ENCODE data around the gene HMX1. TPM values are rescaled to one million over a fixed set of nuclear protein-coding genes. Genes with fewer than 3 reads are reported as not detected.

HMX1 gene
- total RNA-seq, 1 donor: not detected

GRCh38 chr4:8838961-8839431 lies 32.6 kb downstream of the HMX1 start:
- no peaks in the 10 kb centered on the region for H3K9me3 ChIP-seq (ENCODE audit: low read depth, low read length)
- H3K4me1 ChIP-seq (ENCODE audit: insufficient read depth, low read length): no peaks in the 10 kb centered on the region

DNA sequence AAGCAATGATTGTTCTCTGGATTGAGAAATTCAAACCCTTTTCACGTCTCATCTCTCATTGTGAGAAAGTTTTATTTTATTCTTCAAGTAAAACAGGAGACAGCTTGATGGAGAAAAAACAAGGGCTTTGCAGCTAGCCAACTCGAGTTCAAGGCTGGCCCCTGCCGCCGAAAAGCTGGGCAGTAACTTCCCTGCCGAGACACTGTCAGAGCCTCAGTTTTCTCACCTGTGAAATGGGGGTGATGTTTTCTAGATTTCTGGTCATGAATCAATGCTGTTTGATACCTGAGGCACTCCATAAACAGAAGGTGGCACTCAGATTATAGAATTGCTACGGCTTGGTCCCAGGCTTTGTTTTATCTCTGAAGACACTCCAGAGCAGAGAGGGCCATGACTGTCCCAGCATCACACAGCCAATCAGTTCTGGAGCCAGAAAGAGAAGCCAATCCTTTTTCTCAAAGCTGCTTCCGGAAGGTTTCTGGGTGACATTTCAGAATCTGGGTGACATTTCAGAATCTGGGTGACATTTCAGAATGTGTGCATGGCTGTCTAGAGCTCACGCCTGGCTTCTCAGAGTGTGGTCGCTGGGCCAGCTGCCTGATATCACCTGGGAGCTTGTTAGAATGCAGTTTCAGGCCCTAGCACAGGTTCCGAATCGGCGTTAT lies 33.2 kb downstream of the HMX1 start:
- no peaks in the 10 kb centered on the region for H3K9me3 ChIP-seq (ENCODE audit: low read depth, low read length)

More at GRCh38 chr4:8838961-8839431, 32.6 kb downstream of the HMX1 start:
- Histone ChIP-seq H3K4me3 (ENCODE audit: low read length) (no peak overlapping the region), H3K27me3 (ENCODE audit: insufficient read depth, low read length) (no peaks in the 10 kb centered on the region)

GRCh38 chr4:8837181-8837841 lies 34.3 kb downstream of the HMX1 start:
- Histone ChIP-seq H3K4me1 (ENCODE audit: insufficient read depth, low read length) (no peaks in the 10 kb centered on the region), H3K4me3 (ENCODE audit: low read length) (no peak overlapping the region), H3K9me3 (ENCODE audit: low read depth, low read length) (no peaks in the 10 kb centered on the region), H3K27me3 (ENCODE audit: insufficient read depth, low read length) (no peaks in the 10 kb centered on the region)

More for the DNA sequence above, 33.2 kb downstream of the HMX1 start:
- Histone ChIP-seq H3K27me3 (ENCODE audit: insufficient read depth, low read length) (no peaks in the 10 kb centered on the region), H3K4me1 (ENCODE audit: insufficient read depth, low read length) (no peaks in the 10 kb centered on the region), H3K4me3 (ENCODE audit: low read length) (no peak overlapping the region)

DNA sequence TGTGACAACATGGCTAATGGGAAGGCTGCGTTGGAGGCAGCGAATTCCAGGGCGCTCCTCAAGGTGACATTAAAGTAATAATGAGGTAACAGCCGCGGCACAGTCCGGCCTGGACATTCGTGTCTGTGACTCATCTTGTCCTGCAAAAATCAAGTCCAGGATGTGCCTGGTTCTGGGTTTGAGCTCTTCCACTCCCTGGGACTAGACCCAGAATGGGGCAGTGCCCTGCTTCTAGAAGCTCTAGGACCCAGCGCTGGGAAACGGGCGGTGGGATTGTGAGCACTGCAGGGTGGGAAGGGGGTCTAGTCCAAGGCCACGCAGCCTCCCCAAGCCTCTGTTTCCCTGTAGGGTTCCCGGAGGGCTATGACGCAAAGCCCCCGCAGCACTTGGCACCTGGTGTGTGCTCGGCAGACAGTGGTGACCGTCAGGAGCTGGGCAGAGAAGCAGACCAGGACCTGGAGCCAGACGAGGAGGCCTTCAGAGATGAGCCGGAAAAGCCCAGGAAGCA lies 34.9 kb downstream of the HMX1 start:
- H3K4me3 ChIP-seq (ENCODE audit: low read length): no peak overlapping the region
- H3K9me3 ChIP-seq (ENCODE audit: low read depth, low read length): no peaks in the 10 kb centered on the region
- no peaks in the 10 kb centered on the region for H3K27me3 ChIP-seq (ENCODE audit: insufficient read depth, low read length)
- H3K4me1 ChIP-seq (ENCODE audit: insufficient read depth, low read length): no peaks in the 10 kb centered on the region

- Histone ChIP-seq H3K4me3 (ENCODE audit: low read length) (no peak overlapping the region), H3K27me3 (ENCODE audit: insufficient read depth, low read length) (no peaks in the 10 kb centered on the region), H3K9me3 (ENCODE audit: low read depth, low read length) (no peaks in the 10 kb centered on the region), H3K4me1 (ENCODE audit: insufficient read depth, low read length) (no peaks in the 10 kb centered on the region)
These were observed 35.9 kb downstream of the HMX1 start for GRCh38 chr4:8835521-8836365.

DNA sequence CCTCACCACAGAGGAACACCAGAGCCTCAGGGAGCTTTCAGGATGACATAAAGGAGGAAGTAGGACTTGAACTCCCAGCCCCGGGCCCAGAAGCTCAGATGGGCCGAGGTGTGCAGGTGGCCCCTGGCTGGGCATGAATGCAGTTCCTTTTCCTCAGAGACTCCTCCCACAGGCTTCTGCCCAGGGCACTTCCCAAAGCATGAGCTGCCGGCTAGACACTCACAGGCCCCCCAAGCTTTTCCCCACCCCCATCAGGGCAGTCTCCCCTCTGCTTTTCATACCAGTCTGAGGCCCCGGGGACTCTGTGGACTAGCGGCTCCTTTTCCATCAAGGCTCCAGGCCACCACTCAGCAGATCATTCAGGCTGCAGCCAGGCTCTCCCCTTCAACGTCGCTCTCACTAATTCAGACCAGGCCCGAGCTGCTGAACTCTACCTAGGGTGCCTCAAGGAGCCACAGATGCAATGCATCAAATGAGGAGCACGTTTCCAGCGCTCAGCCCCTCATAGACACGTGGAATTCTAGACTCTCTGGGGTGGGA lies 36.9 kb downstream of the HMX1 start:
- no peaks in the 10 kb centered on the region for H3K9me3 ChIP-seq (ENCODE audit: low read depth, low read length)
- H3K27me3 ChIP-seq (ENCODE audit: insufficient read depth, low read length): no peaks in the 10 kb centered on the region
- no peaks in the 10 kb centered on the region for H3K4me1 ChIP-seq (ENCODE audit: insufficient read depth, low read length)
- no peak overlapping the region for H3K4me3 ChIP-seq (ENCODE audit: low read length)

DNA sequence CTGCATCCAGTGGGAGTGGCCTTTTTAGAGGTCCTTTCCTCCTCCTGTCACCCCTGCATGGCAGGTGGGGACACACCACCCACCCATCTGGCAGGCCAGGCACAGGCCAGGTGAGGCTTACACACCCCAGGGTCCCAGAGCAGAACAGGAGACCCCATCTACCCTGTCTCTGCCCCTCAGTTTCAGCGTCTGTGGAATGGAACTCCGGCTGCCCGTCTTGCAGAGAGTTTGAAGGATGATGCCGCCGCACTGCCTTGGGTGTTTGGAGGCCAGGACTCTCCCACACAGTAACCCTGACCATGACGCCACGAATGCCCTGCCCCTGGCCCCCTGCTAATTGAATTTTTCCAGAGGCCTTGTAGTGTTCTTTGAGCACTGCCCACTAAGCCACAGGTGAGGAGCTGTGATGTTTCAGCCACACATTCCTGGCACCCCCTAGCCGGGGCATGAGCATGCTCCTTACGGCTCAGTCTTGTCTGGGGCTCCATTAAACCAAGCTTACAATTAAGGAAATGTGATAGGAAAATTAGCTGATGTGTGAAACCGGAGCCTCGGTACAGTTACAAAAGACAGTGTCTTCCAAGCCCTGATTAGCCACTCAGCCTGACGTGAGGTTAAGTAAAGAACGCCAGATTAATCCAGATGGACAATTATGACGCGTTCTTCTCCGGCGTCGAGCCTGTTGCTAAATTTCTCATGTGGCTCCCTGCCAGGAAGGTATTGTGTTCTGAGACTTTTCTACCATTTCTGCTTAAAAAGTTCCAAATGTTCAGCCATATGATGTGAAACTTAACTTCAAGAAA lies 39.3 kb downstream of the HMX1 start:
- Histone ChIP-seq H3K4me3 (ENCODE audit: low read length) (no peak overlapping the region), H3K27me3 (ENCODE audit: insufficient read depth, low read length) (no peaks in the 10 kb centered on the region), H3K9me3 (ENCODE audit: low read depth, low read length) (no peaks in the 10 kb centered on the region), H3K4me1 (ENCODE audit: insufficient read depth, low read length) (no peaks in the 10 kb centered on the region)

DNA sequence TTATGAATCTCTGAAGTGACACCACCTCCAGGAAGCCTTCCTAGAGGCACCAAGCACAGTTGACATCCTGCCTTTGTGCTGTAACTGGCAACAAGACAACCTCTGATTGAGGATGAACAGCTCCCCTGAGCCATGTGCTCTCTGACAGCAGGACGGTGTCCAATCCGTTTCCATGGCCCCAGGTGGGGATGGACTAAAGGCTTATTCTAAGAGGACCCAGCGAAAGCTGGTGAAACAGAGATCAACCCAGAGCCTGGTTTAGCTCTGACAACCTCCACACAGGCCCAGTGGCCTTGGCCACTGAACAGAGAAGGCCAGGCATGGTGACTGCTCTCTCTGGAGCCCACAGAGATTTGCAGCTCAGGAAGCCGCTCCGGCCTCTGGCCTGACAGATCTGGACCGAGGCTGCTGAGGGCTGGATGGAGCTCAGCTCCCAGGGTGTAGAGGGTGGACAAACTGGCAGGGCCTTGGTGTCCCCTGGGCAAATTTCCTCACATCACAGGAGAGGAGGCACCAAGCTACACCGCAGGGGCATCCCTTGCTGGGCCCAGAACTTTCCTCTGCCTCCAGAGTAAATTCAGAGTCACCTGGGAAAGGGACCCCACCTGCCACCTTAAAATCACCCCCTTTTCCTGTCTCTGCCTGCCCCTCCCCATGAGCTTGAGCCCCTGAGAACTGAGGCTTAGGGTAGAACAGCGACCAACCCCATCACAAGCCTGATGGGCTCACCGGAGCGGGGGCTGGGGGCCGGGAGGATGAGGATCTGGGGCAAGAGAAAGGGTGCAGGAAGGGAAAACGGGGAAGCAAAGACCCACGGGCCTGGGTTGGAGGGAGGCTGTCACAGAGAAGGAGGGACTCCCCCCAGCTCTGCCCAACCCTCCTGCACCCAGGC lies 40.2 kb downstream of the HMX1 start:
- Histone ChIP-seq H3K27me3 (ENCODE audit: insufficient read depth, low read length) (no peaks in the 10 kb centered on the region), H3K4me3 (ENCODE audit: low read length) (no peak overlapping the region), H3K4me1 (ENCODE audit: insufficient read depth, low read length) (no peaks in the 10 kb centered on the region), H3K9me3 (ENCODE audit: low read depth, low read length) (no peaks in the 10 kb centered on the region)

DNA sequence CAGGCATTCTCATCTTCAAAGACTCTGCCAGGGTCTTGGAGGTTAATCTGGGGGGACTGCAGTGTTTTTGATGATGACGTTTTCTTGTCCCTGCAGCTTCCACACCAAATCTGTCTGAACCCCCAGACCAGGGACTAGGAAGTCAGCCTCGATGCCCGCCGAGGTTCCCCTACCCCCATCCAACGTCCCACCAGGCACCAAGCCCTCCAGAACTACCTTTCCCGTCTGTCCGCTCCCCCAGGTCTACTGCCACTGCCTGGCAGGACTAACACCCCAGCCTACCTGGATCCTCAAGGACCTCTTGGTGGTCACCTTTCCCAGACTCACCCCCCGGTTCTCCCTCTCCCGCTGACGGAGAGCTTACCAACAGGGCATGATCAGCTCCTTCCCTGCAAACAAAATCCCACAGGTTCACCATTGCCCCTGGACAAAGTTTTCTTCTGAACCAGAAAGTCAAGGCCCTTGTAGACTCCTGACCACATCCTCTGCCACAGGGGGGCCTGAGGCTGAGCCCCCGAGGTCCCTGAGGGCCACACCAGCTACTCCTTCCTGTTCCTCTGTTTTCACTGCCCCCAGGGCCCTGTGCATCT lies 40.9 kb downstream of the HMX1 start:
- no peaks in the 10 kb centered on the region for H3K9me3 ChIP-seq (ENCODE audit: low read depth, low read length)
- H3K27me3 ChIP-seq (ENCODE audit: insufficient read depth, low read length): no peaks in the 10 kb centered on the region
- no peaks in the 10 kb centered on the region for H3K4me1 ChIP-seq (ENCODE audit: insufficient read depth, low read length)
- H3K4me3 ChIP-seq (ENCODE audit: low read length): no peak overlapping the region

DNA sequence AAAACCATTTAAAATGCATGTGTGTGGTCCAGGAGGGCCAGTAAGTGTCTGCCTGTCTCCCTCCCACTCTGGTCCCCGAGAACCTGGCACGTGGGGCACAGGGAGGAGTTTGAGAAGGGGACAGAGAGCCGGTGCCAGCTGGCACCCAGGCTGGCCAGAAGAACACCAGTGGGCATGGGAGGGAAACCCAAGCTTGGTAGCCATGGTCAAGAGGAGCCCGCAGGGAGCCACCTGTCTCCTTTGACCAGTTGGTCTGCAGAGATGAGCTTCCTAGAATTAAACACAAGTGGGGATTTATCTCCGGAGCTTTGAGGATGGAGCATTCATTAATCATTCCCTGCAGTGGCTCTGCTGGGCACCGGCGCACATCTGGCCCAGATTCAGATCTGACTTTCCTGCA lies 41.6 kb downstream of the HMX1 start:
- Histone ChIP-seq H3K9me3 (ENCODE audit: low read depth, low read length) (no peaks in the 10 kb centered on the region), H3K4me3 (ENCODE audit: low read length) (no peak overlapping the region), H3K4me1 (ENCODE audit: insufficient read depth, low read length) (no peaks in the 10 kb centered on the region), H3K27me3 (ENCODE audit: insufficient read depth, low read length) (no peaks in the 10 kb centered on the region)

GRCh38 chr4:8829584-8829983 lies 42.1 kb downstream of the HMX1 start:
- Histone ChIP-seq H3K4me1 (ENCODE audit: insufficient read depth, low read length) (no peaks in the 10 kb centered on the region), H3K27me3 (ENCODE audit: insufficient read depth, low read length) (no peaks in the 10 kb centered on the region), H3K4me3 (ENCODE audit: low read length) (no peak overlapping the region), H3K9me3 (ENCODE audit: low read depth, low read length) (no peaks in the 10 kb centered on the region)

DNA sequence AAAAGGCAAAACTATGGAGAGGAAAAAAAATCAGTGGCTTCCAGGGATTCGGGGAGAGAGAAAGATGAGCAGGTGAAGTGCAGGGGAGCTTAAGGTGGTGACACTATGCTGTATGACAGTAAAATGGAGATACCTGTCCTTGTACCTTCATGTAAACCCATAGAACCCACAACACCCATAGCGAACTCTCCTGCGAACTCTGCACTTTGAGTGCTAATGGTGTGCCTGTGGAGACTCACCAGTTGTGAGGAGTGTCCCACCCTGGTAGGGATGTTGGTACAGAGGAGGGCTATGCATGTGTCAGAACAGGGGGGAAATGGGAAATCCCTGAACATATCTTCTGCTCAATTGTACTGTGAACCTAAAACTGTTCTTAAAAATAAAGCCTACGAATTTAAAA lies 42.8 kb downstream of the HMX1 start:
- no peak overlapping the region for H3K4me3 ChIP-seq (ENCODE audit: low read length)
- no peaks in the 10 kb centered on the region for H3K4me1 ChIP-seq (ENCODE audit: insufficient read depth, low read length)
- no peaks in the 10 kb centered on the region for H3K9me3 ChIP-seq (ENCODE audit: low read depth, low read length)
- H3K27me3 ChIP-seq (ENCODE audit: insufficient read depth, low read length): no peaks in the 10 kb centered on the region

- H3K4me3 ChIP-seq (ENCODE audit: low read length): no peak overlapping the region
- H3K4me1 ChIP-seq (ENCODE audit: insufficient read depth, low read length): no peaks in the 10 kb centered on the region
- H3K27me3 ChIP-seq (ENCODE audit: insufficient read depth, low read length): no peaks in the 10 kb centered on the region
- no peaks in the 10 kb centered on the region for H3K9me3 ChIP-seq (ENCODE audit: low read depth, low read length)
These were observed 50.3 kb downstream of the HMX1 start for GRCh38 chr4:8821151-8821950.
